SK-MEL-5 (cell line): Measurements from ENCODE around the gene GHRL. TPM values are rescaled to one million over a fixed set of nuclear protein-coding genes. Genes with fewer than 3 reads are reported as not detected.

ENCODE experiments used
- DNase-seq: peaks from one replicate; pipeline ENCODE4 v3.0.0-alpha.2; 2016; ENCODE audit warnings: low read depth, low spot score
- in situ Hi-C: cut with HindIII; loops from 2 replicates; pipeline ENCODE4 v1.10.0; 2016; ENCODE audit warnings: low sequenced_read_pairs, high pct_unique_total_duplicates, low pct_unique_long_range_greater_than_20kb
- total RNA-seq: library from RNA; depleted of rRNA; stranded (reverse); fragments of >200 nt; shearing (Covaris generic); gene quantifications from 2 replicates; pipeline ENCODE4 v1.2.3, GENCODE V29; 2014

The GHRL gene
- total RNA-seq, 1 experiment from 2014 or later, result not detected

GRCh38 chr3:10330319-10330718 lies 37.6 kb upstream of the GHRL start:
- no peak for DNase-seq
- in situ Hi-C loops, result no loop called here

GRCh38 chr3:10329495-10330015 lies 36.8 kb upstream of the GHRL start:
- in situ Hi-C loops, result no loop called here
- no peak for DNase-seq

GRCh38 chr3:10328460-10329071 lies 35.8 kb upstream of the GHRL start:
- DNase-seq, result no peak
- in situ Hi-C loops, result no loop called here

GRCh38 chr3:10327592-10327991 lies 34.8 kb upstream of the GHRL start:
- in situ Hi-C loops, result no loop called here
- no peak for DNase-seq

GRCh38 chr3:10322352-10322710 lies 29.6 kb upstream of the GHRL start:
- in situ Hi-C loops, result no loop called here
- DNase-seq, result peak; percentile 56

- DNase-seq, result no peak
- in situ Hi-C loops, result no loop called here
Measured at GRCh38 chr3:10321630-10322351, 29.0 kb upstream of the GHRL start.

GRCh38 chr3:10320320-10320677 lies 27.6 kb upstream of the GHRL start:
- in situ Hi-C loops, result no loop called here

GRCh38 chr3:10319804-10320203 lies 27.1 kb upstream of the GHRL start:
- no peak for DNase-seq
- in situ Hi-C loops, result no loop called here

More at GRCh38 chr3:10320320-10320677, 27.6 kb upstream of the GHRL start:
- no peak for DNase-seq

- in situ Hi-C loops, result no loop called here
- no peak for DNase-seq
Measured at GRCh38 chr3:10319251-10319650, 26.5 kb upstream of the GHRL start.

GRCh38 chr3:10317961-10318350 lies 25.2 kb upstream of the GHRL start:
- in situ Hi-C loops, result no loop called here
- DNase-seq, result no peak

- in situ Hi-C loops, result no loop called here
- DNase-seq, result no peak
Measured at GRCh38 chr3:10317311-10317960, 24.7 kb upstream of the GHRL start.

GRCh38 chr3:10315771-10316344 lies 23.1 kb upstream of the GHRL start:
- in situ Hi-C loops, result no loop called here

GRCh38 chr3:10315101-10315500 lies 22.4 kb upstream of the GHRL start:
- in situ Hi-C loops, result no loop called here
- DNase-seq, result no peak

More at GRCh38 chr3:10315771-10316344, 23.1 kb upstream of the GHRL start:
- DNase-seq, result no peak

- in situ Hi-C loops, result no loop called here
- DNase-seq, result no peak
Measured at GRCh38 chr3:10312861-10313260, 20.1 kb upstream of the GHRL start.

GRCh38 chr3:10312391-10312790 lies 19.6 kb upstream of the GHRL start:
- in situ Hi-C loops, result no loop called here
- DNase-seq, result no peak

- in situ Hi-C loops, result no loop called here
Measured at GRCh38 chr3:10311710-10312109, 19.0 kb upstream of the GHRL start.

GRCh38 chr3:10310578-10310977 lies 17.8 kb upstream of the GHRL start:
- in situ Hi-C loops, result no loop called here
- DNase-seq, result no peak

More at GRCh38 chr3:10311710-10312109, 19.0 kb upstream of the GHRL start:
- no peak for DNase-seq

- DNase-seq, result no peak
- in situ Hi-C loops, result no loop called here
Measured at GRCh38 chr3:10309736-10310135, 17.0 kb upstream of the GHRL start.
